ENCODE measurements around the gene ACTMAP. TPM values are rescaled to one million over a fixed set of nuclear protein-coding genes. Genes with fewer than 3 reads are reported as not detected.
A peak's percentile ranks its signal among the peaks of the same experiment; 100 is the strongest.

Gene ACTMAP
- total RNA-seq, 1 donor from 2014 or later = 9.4 TPM

DNA sequence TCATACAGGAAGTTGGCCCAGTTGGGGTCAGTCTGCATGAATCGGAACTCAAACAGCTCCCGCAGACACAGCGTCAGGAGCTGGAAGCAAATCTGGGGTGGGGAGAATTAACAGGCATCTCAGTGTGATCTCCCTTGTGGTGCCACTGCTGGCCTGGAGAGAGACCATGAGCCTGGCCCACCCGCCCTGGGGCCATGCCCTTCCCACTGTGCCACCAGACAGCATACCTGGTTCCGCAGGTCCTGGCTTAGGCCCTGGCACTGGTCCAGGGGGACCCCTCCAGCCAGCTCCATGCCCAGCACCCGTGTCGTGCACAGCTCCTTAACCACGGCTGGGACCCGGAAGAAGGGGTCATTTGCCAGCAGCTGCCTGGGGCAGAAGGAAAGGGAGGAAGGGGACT is 50.2 kb downstream of the ACTMAP start:
- H3K9me3 Mint-ChIP-seq = no peaks in the 10 kb centered on the region
- no peak overlapping the region for H3K27ac Mint-ChIP-seq
- H3K36me3 Mint-ChIP-seq (ENCODE audit: low read depth) = peaks cover 29% of the 10 kb centered on the region
- no peak for DNase-seq
- H3K4me3 Mint-ChIP-seq = no peak overlapping the region
- intact Hi-C loops (cut with micrococcal nuclease) = no loop called here
- H3K4me1 Mint-ChIP-seq = no peaks in the 10 kb centered on the region
- no peaks in the 10 kb centered on the region for H3K27me3 Mint-ChIP-seq

DNA sequence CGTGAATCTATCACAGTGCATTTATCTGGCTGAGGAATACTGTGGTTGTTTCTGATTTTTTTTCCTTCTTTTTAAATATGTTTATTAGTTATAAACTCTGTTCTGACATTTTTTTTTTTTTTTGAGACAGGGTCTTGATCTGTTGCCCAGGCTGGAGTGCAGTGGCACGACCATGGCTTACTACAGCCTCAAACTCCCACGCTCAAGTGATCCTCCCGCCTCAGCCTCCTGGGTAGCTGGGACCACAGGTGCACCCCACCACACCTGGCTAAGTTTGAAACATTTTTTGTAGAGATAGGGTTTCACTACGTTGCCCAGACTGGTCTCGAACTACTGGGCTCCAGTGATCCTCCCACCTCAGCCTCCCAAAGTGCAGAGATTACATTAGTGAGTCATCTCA is 53.3 kb downstream of the ACTMAP start:
- peaks cover 15% of the 10 kb centered on the region for H3K36me3 Mint-ChIP-seq (ENCODE audit: low read depth)
- intact Hi-C loops (cut with micrococcal nuclease) = no loop called here
- no peak overlapping the region for H3K27ac Mint-ChIP-seq
- no peak overlapping the region for H3K4me3 Mint-ChIP-seq
- DNase-seq = no peak
- no peaks in the 10 kb centered on the region for H3K27me3 Mint-ChIP-seq
- H3K9me3 Mint-ChIP-seq = no peaks in the 10 kb centered on the region
- peaks cover 2% of the 10 kb centered on the region for H3K4me1 Mint-ChIP-seq

DNA sequence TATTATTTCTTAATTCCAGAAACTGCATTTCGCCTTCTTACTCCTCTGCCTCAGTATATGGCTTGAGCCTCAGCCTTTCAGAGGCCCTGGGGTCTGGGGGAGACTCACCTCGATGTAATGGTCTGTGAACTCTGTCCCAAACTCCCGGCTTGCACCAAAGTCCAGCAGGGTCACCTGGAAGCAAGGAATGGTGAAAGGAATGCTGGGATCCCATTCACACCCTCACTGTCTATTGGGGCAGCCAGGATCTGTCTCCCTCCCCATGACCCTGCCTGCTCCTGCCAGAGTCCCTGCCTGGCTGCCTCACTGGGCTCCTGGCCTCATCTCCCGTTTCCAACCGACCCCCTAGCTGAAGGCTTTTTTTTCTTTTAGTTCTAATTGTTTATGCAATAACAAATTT is 54.4 kb downstream of the ACTMAP start:
- no peak overlapping the region for H3K27ac Mint-ChIP-seq
- intact Hi-C loops (cut with micrococcal nuclease) = no loop called here
- peaks cover 12% of the 10 kb centered on the region for H3K36me3 Mint-ChIP-seq (ENCODE audit: low read depth)
- H3K27me3 Mint-ChIP-seq = no peaks in the 10 kb centered on the region
- H3K9me3 Mint-ChIP-seq = no peaks in the 10 kb centered on the region
- no peak for DNase-seq
- no peak overlapping the region for H3K4me3 Mint-ChIP-seq
- H3K4me1 Mint-ChIP-seq = peaks cover 4% of the 10 kb centered on the region

DNA sequence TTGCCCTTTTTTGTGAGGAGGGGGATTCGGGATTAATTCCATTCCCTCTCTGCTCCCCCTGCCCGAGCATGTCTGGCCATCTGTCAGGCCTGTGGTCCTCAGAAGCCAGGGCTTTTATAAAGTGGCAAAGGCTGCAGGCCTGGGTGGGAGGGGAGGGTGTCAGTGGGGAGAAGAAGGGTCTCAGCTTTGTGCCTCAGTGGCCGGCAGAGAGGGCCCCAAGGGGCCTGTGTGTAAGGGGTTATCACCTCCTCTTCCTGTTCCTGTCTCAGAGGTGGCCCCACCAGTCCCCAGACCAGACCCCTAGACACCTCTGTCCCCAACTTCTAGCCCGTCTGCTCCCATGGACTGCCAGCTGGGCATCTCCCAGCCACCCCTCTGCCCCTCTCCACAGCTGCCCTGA is 56.4 kb downstream of the ACTMAP start:
- intact Hi-C loops (cut with micrococcal nuclease) = no loop called here
- H3K27ac Mint-ChIP-seq = no peak overlapping the region
- no peak for DNase-seq
- H3K4me1 Mint-ChIP-seq = peaks cover 4% of the 10 kb centered on the region
- H3K4me3 Mint-ChIP-seq = no peak overlapping the region
- no peaks in the 10 kb centered on the region for H3K27me3 Mint-ChIP-seq
- peaks cover 8% of the 10 kb centered on the region for H3K36me3 Mint-ChIP-seq (ENCODE audit: low read depth)
- no peaks in the 10 kb centered on the region for H3K9me3 Mint-ChIP-seq

DNA sequence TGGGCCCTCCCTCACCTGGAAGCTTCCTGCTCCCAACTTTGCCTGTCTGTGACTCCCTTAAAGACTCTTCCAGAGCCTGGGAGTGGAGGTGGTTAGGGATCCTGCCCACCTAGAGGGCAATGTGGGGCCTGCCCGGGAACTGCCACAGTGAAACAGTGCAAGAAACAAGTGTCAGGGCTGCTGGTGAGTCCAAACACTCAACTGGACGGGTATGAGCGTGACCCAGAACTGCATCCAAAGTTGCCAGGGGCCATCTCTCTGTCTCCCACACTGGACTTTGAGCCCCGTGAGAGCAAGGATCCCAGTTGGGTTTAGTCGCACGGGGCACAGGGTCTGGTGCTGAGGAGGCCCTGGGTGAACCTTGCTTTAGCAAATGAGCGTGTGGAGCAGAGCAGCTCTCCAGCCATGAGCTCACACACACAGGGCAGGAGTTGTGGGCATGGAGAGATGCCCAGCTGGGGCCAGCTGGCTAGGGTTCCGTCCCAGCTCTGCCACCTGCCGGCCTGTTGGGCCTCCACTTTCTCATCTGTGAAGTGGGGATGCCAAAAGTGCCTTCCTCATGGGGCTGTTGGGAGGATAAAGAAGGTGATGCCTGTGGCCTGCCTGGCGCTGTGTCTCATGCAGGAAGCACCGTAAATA is 57.0 kb downstream of the ACTMAP start:
- intact Hi-C loops (cut with micrococcal nuclease) = no loop called here
- peaks cover 4% of the 10 kb centered on the region for H3K4me1 Mint-ChIP-seq
- peaks cover 8% of the 10 kb centered on the region for H3K36me3 Mint-ChIP-seq (ENCODE audit: low read depth)
- no peak overlapping the region for H3K27ac Mint-ChIP-seq
- no peaks in the 10 kb centered on the region for H3K9me3 Mint-ChIP-seq
- H3K27me3 Mint-ChIP-seq = no peaks in the 10 kb centered on the region
- H3K4me3 Mint-ChIP-seq = no peak overlapping the region
- DNase-seq = no peak

DNA sequence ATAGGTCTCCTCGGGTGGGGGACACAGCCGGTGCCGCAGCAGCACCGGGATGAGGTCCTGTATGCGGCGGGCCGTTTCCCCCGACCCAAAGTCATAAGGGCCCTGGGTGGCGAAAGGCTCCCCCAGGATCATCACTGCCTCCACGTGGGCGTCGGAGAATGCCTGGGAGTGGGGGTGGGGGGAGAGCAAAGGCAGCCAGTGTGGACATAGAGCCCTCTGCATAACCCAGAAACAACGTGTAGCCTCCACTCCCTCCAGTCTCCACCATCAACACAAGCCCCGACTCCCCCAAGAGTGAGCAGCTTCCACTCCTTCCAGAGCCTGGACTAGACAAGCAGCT is 58.1 kb downstream of the ACTMAP start:
- H3K9me3 Mint-ChIP-seq = no peaks in the 10 kb centered on the region
- peaks cover 8% of the 10 kb centered on the region for H3K36me3 Mint-ChIP-seq (ENCODE audit: low read depth)
- intact Hi-C loops (cut with micrococcal nuclease) = no loop called here
- peaks cover 4% of the 10 kb centered on the region for H3K4me1 Mint-ChIP-seq
- H3K27me3 Mint-ChIP-seq = no peaks in the 10 kb centered on the region
- H3K27ac Mint-ChIP-seq = peak overlapping the region; percentile 59
- DNase-seq = no peak
- no peak overlapping the region for H3K4me3 Mint-ChIP-seq

DNA sequence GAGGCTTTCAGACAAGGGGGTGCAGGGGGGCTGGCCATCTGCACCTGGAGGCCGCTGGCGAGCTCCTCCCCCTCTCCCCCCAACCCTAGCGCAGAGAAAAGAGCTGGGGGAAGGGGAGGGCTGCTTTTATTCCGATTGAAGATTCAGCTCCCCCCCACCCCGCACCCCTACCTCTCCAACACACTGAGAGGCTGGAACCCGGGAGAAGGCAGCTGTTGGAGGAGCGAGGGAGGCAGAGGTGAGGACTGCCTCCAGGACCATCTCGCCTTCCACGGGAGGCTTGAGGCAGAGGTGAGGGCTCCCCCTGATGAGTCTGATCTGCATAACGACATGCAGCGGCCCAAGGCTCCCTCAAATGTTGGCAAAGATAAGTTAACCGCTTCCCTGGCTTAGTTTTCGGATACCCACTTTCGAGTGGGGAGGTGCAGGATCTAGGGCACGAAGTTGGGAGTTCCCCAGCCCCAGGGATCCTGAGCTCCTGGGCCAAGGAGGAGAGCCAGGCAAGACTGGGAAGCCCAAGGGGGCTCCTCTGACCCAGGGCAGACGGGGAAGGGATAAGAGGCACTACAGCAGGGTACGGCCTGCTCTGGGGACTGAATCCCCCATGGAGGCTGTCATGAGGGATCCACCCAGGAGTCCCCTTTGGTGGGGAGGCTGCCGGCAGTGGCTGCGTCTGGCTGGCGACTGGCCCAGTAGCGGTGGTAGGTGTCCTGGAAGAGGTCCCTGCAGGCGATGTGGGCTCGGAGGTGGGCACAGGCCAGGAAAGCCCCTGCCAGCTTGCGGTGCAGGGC is 58.7 kb downstream of the ACTMAP start:
- Mint-ChIP-seq H3K27me3 (no peaks in the 10 kb centered on the region), H3K4me1 (peaks cover 4% of the 10 kb centered on the region), H3K4me3 (peak overlapping the region; percentile 91), H3K9me3 (no peaks in the 10 kb centered on the region), H3K36me3 (ENCODE audit: low read depth) (peaks cover 8% of the 10 kb centered on the region), H3K27ac (peak overlapping the region; percentile 94)
- DNase-seq = peak; percentile 64
- intact Hi-C loops (cut with micrococcal nuclease) = loop anchor here (1.0 kb wide), 2 partner anchors 24 to 60 kb away; partner anchors contain the start of gene SNRPA

Other genes with a start within 250 kb of the ACTMAP start
- 111 and 113 TPM in 2 replicates for gene SHKBP1, start 173.6 kb downstream of the ACTMAP start, total RNA-seq
- gene LTBP4, start 149.1 kb downstream of the ACTMAP start, total RNA-seq = 123 and 126 TPM in 2 replicates
- gene NUMBL, start 59.8 kb downstream of the ACTMAP start, total RNA-seq = 18.9 and 24.2 TPM in 2 replicates
- 32.5 and 33.4 TPM in 2 replicates for gene COQ8B, start 33.6 kb downstream of the ACTMAP start, total RNA-seq
- gene ITPKC, start 33.4 kb downstream of the ACTMAP start, total RNA-seq = 7.7 and 8.6 TPM in 2 replicates
- gene SNRPA, start 726 bp upstream of the ACTMAP start, total RNA-seq = 268 and 273 TPM in 2 replicates
- 0.56 TPM in 1 of 2 replicates, not detected in the other for gene MIA, start 25.0 kb upstream of the ACTMAP start, total RNA-seq
- gene RAB4B, start 27.8 kb upstream of the ACTMAP start, total RNA-seq = 36.3 and 41.0 TPM in 2 replicates
- gene EGLN2, start 48.7 kb upstream of the ACTMAP start, total RNA-seq = 88.9 and 94.4 TPM in 2 replicates
- gene CYP2A6, start 100.0 kb upstream of the ACTMAP start, total RNA-seq = not detected in 2 replicates
- gene CYP2A7, start 131.8 kb upstream of the ACTMAP start, total RNA-seq = not detected in 2 replicates
- gene CYP2B6, start 240.8 kb upstream of the ACTMAP start, total RNA-seq = not detected in 2 replicates